ENCODE data around the gene HOMER3. TPM values are rescaled to one million over a fixed set of nuclear protein-coding genes. Genes with fewer than 3 reads are reported as not detected.
A peak's percentile ranks its signal among the peaks of the same experiment; 100 is the strongest.

HOMER3 gene
- total RNA-seq, 1 donor from 2014 or later = 2.3 TPM

DNA sequence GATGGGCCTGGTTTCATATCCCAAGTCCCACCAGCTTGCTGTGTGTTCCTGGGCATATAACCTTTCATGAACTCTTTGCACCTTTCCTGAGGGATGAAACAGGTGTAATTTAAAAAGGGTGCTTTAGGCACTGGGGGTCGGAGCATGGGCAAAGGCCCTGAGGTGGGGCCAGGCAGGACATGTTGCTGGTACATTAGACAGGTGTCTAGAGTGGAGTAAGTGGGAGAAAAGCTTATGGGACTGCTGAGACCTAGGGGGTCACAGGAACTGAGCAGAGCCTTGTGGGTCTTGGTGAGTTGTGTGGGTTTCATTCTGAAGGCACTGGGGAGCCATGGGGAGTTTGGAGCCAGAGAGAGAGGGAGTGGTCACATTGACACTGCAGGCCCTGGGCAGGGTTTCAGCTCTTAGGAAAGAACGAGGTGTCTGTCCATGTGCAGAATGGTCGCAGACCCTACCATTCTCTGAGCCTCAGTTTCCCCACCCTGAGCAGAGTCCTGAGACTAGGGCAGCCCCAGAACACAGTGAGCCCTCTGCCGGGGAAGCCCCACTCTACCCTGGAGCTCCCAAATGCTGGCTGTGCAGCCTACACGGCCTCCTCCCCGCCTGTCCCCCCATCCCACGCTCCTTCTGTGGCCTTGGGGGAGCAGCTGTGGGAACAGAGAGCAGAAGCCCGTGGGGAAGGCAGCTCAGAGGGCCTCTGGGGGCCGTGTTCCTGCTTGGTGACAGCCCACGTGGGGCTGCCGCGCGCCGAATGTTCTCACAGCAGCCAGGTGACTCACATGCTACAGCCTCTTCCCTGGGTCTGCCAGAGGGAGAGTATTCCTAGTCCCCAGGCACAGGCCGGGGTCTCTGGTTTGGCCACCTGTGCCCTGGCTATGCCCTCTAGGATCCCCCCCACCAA is 7.3 kb upstream of the HOMER3 start:
- intact Hi-C loops (cut with micrococcal nuclease) = no loop called here
- TF ChIP-seq, protein P1, sequence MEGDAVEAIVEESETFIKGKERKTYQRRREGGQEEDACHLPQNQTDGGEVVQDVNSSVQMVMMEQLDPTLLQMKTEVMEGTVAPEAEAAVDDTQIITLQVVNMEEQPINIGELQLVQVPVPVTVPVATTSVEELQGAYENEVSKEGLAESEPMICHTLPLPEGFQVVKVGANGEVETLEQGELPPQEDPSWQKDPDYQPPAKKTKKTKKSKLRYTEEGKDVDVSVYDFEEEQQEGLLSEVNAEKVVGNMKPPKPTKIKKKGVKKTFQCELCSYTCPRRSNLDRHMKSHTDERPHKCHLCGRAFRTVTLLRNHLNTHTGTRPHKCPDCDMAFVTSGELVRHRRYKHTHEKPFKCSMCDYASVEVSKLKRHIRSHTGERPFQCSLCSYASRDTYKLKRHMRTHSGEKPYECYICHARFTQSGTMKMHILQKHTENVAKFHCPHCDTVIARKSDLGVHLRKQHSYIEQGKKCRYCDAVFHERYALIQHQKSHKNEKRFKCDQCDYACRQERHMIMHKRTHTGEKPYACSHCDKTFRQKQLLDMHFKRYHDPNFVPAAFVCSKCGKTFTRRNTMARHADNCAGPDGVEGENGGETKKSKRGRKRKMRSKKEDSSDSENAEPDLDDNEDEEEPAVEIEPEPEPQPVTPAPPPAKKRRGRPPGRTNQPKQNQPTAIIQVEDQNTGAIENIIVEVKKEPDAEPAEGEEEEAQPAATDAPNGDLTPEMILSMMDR (IDR thresholded peaks at IDR 0.05) = no peak
- Mint-ChIP-seq H3K36me3 (ENCODE audit: low read depth) (no peaks in the 10 kb centered on the region), H3K4me3 (no peak overlapping the region), H3K9me3 (no peaks in the 10 kb centered on the region), H3K4me1 (peaks cover 23% of the 10 kb centered on the region), H3K27me3 (no peaks in the 10 kb centered on the region), H3K27ac (no peak overlapping the region)
- POLR2A ChIA-PET = interaction anchor here (0.6 kb wide), 2 partner anchors 19 to 114 kb away, joined by 3 to 5 read pairs; no protein-coding TSS in a partner anchor
- CTCF ChIA-PET = no interaction called here
- no peak for DNase-seq
- ATAC-seq (ENCODE audit: low read depth) = no peak

- H3K27me3 Mint-ChIP-seq = peaks cover 4% of the 10 kb centered on the region
- H3K4me3 Mint-ChIP-seq = peak overlapping the region; percentile 15
- H3K27ac Mint-ChIP-seq = peak overlapping the region; percentile 76
- ChIA-PET CTCF (no interaction called here), POLR2A (no interaction called here)
- no peaks in the 10 kb centered on the region for H3K9me3 Mint-ChIP-seq
- ATAC-seq (ENCODE audit: low read depth) (peak; percentile 31), DNase-seq (no peak)
- no peaks in the 10 kb centered on the region for H3K36me3 Mint-ChIP-seq (ENCODE audit: low read depth)
- TF ChIP-seq, protein P1 (IDR thresholded peaks at IDR 0.05) = no peak
- peaks cover 23% of the 10 kb centered on the region for H3K4me1 Mint-ChIP-seq
- intact Hi-C loops (cut with micrococcal nuclease) = no loop called here
Measured at GRCh38 chr19:18946918-18947317, 5.9 kb upstream of the HOMER3 start.

GRCh38 chr19:18946335-18946734 is 5.3 kb upstream of the HOMER3 start:
- no peaks in the 10 kb centered on the region for H3K36me3 Mint-ChIP-seq (ENCODE audit: low read depth)
- no peak overlapping the region for H3K27ac Mint-ChIP-seq
- TF ChIP-seq, protein P1 (IDR thresholded peaks at IDR 0.05) = no peak
- ATAC-seq (ENCODE audit: low read depth) (no peak), DNase-seq (no peak)
- H3K27me3 Mint-ChIP-seq = peaks cover 4% of the 10 kb centered on the region
- H3K4me1 Mint-ChIP-seq = peaks cover 25% of the 10 kb centered on the region
- no peaks in the 10 kb centered on the region for H3K9me3 Mint-ChIP-seq
- CTCF ChIA-PET = no interaction called here
- POLR2A ChIA-PET = no interaction called here
- intact Hi-C loops (cut with micrococcal nuclease) = no loop called here
- no peak overlapping the region for H3K4me3 Mint-ChIP-seq

DNA sequence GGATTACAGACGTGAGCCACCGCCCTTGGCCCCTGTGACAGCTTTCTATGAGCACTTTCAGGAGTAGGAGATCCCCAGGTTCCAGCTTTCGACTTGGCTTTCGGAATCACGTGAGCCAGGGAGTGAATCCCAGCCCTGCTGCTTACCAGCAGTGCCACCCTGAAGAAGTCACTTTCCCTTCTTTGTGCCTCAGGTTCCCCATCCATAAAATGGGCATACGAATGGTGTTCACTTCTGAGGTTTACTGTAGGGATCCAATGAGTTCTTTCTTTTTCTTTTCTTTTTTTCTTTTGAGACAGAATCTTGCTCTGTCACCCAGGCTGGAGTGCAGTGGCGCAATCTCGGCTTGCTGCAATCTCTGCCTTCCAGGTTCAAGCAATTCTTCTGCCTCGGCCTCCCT is 4.3 kb upstream of the HOMER3 start:
- no peaks in the 10 kb centered on the region for H3K36me3 Mint-ChIP-seq (ENCODE audit: low read depth)
- no peaks in the 10 kb centered on the region for H3K9me3 Mint-ChIP-seq
- no peak overlapping the region for H3K4me3 Mint-ChIP-seq
- peaks cover 30% of the 10 kb centered on the region for H3K4me1 Mint-ChIP-seq
- TF ChIP-seq, protein P1 (IDR thresholded peaks at IDR 0.05) = no peak
- peaks cover 5% of the 10 kb centered on the region for H3K27me3 Mint-ChIP-seq
- CTCF ChIA-PET = no interaction called here
- no peak for ATAC-seq (ENCODE audit: low read depth)
- no peak for DNase-seq
- POLR2A ChIA-PET = interaction anchor here (0.7 to 1.2 kb wide), 2 partner anchors 26 to 197 kb away, joined by 4 read pairs; partner anchors contain the start of gene COPE
- no peak overlapping the region for H3K27ac Mint-ChIP-seq
- intact Hi-C loops (cut with micrococcal nuclease) = no loop called here

DNA sequence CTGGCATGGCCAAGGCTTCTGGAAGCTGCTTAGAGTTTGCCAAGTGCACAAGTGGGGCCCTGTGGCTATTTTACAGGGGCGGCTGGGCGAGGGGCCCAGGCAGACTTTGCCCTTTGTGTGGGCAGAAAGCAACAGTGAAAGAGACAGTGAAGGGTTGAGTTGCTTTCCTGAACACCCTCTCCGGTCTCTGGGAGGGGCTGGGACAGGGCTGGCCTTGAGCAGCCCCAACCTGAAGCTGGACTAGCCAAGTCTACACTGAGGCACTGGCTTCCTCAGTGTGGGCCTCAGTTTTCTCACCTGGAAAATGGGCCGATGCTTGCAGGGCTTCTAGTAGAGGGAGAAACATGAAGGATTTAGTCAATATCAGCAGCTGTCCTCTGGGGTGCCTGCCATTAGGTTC is 2.4 kb upstream of the HOMER3 start:
- DNase-seq (no peak), ATAC-seq (ENCODE audit: low read depth) (no peak)
- no peak overlapping the region for H3K4me3 Mint-ChIP-seq
- H3K4me1 Mint-ChIP-seq = peaks cover 33% of the 10 kb centered on the region
- H3K27ac Mint-ChIP-seq = no peak overlapping the region
- H3K9me3 Mint-ChIP-seq = no peaks in the 10 kb centered on the region
- ChIA-PET POLR2A (no interaction called here), CTCF (no interaction called here)
- H3K36me3 Mint-ChIP-seq (ENCODE audit: low read depth) = no peaks in the 10 kb centered on the region
- peaks cover 9% of the 10 kb centered on the region for H3K27me3 Mint-ChIP-seq
- TF ChIP-seq, protein P1 (IDR thresholded peaks at IDR 0.05) = no peak
- intact Hi-C loops (cut with micrococcal nuclease) = no loop called here

All from activated B cell treated with CpG ODN at 0.5 μM for 24 hours (primary cell).